CD1c-positive myeloid dendritic cell (primary cell): Measurements from ENCODE around the gene GPR153.

Source experiments
- DNase-seq: peaks from one replicate; pipeline ENCODE4 v3.0.0-alpha.2; 2016; ENCODE audit errors: extremely low spot score

GPR153 gene

GRCh38 chr1:6260961-6261614, at the start of gene GPR153:
TSS of gene GPR153 (minus strand) at chr1:6261098. CDS start at chr1:6254905, 6,193 bp downstream.
- DNase-seq: peak; percentile 67

GRCh38 chr1:6310116-6310848, 49.4 kb upstream of the GPR153 start:
- no peak for DNase-seq

DNA sequence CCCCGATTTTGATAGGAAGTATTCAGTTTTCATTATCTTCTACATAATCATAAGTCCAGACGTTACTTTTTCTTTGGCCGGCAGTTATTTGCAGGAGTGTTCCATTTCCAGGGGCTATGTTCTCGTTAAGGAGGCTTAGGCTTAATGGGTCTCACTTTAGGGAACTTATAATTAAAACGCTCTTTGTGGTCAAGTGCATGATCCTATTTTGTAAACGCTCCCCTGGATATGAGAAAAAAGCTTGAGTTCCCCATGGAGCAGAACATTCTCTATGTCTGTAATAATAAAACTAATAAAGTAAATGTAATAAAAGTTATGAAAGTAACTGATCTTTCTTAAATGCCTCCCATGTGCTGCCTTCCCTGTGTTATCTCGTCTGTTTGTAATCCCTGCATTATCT, 48.7 kb upstream of the GPR153 start:
- no peak for DNase-seq

DNA sequence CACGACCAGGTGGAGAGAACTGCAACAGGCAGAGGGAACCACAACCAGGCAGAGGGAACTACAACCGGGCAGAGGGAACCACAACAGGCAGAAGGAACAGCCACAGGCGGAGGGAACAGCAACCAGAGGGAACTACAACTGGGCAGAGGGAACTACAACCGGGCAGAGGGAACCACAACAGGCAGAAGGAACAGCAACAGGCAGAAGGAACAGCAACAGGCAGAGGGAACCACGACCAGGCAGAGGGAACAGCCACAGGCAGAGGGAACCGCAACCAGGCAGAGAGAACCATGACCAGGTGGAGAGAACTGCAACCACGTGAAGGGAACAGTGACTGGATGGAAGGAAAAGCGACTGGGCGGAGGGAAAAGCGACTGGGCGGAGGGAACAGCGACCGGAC, 47.6 kb upstream of the GPR153 start:
- peak; percentile 14 for DNase-seq

- peak; percentile 31 for DNase-seq
Measured at GRCh38 chr1:6307682-6308081, 46.8 kb upstream of the GPR153 start.

DNA sequence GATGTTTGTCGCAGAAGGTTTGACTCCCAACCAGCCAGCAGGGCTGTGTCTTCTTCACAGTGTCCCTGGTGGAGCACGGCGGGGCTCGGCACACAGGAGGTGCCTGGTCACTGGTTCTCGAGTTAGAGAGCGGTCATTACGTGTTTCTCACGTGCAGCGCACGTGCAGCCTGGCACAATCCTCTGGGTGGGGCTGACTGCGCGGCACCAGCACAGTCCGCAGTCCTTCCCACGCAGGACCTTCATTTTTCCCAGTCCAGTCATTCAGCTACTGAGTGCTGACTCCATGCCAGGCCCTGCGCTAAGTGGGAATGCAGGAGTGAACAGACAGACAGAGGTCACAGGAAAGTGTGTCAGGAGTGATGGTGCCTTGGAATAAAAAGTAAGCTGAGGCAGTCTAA, 46.2 kb upstream of the GPR153 start:
- no peak for DNase-seq

GRCh38 chr1:6303397-6304012, 42.6 kb upstream of the GPR153 start:
- DNase-seq: no peak

- DNase-seq: no peak
Measured at GRCh38 chr1:6302568-6302967, 41.7 kb upstream of the GPR153 start.

DNA sequence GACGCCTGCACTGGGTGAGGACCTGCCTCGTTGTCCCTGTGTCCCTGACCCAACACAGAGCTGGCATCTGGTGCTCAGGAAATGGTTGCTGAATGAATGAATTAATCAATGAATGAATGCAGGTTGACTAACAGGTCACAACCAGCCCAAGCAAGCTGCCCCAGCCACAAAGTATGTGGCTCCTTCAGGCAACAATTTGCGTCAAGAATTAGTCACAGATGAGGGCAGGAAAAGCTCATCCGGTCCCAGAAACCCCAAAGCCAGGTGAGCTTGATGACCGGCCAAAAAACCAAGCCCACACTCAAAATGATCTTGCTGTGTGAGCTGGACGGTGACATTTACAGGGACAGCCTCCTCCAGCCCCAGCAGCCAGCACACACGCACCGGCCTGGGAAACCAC, 40.6 kb upstream of the GPR153 start:
- no peak for DNase-seq

- no peak for DNase-seq
Measured at GRCh38 chr1:6300342-6301048, 39.6 kb upstream of the GPR153 start.

DNA sequence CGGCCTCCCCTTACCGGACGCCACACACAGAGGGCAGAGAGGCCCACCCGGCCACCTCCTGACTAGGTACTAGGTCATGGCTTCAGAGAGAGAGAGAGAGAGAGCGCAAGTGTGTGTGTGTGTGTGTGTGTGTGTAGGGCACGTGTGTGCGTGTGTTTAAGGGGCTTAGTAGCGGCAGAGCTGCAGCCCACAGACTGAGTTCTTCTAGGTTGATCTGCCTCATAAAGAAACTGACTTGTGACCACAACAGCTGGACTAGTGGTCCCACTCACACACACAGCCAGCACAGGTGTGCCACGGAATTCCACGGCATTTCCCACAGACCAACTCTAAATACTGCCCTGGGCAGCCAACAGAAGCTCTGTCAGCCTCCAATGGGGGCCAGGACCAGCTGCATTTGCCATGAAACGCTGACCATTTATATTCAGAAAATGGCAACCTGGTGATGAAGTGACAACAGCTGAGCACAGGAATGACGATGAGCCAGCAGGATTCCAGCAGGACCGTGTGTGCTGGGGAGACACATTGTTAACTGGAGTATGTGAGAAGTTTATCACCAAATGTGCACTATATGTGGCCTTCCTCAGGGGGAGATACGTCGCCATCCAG, 38.8 kb upstream of the GPR153 start:
- no peak for DNase-seq

DNA sequence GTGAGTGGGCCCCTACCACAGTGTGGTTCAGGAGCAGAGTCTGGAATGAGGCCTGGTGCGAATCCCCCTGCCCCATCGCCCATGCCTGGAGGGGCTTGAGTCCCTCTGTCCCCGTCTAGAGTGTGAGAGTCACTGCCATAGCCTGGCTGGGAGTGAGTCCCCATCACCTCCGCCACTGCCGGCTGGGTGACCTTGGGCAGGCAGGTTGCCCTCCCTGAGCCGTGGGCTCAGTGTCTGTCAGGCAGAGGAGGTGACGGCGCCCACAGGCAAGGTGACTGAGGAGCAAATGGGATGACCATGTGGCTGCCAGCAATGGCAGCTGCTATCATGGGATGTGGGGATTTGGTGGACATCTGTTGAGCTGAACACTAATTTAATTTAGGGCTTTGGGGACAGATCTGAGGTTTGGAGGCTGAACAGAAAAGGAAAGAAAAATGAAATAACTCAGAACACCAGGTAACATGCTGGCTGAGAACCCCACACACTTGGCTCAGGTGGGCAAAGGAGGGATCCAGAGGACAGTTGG, 38.1 kb upstream of the GPR153 start:
- no peak for DNase-seq

DNA sequence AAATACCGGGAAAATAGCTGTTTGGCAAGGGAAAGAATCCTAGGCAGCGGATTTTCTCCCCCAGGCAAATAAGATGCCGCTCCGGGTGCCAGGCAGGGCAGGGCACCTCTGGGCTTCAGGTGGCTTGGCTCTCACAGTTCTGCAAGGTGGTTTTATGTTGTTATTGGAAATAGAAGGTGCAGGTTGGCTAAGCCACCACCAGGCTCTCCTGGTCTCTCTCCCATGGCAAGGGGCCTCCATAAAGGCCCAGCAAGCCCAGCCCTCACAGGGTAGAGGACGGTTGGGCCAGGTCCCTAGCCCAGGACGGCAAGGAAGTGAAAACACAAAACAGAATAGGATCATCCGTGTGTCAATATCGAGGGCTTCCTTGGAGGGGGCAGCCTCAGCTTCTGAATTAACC, 37.6 kb upstream of the GPR153 start:
- DNase-seq: no peak

- no peak for DNase-seq
Measured at GRCh38 chr1:6295910-6296309, 35.0 kb upstream of the GPR153 start.

DNA sequence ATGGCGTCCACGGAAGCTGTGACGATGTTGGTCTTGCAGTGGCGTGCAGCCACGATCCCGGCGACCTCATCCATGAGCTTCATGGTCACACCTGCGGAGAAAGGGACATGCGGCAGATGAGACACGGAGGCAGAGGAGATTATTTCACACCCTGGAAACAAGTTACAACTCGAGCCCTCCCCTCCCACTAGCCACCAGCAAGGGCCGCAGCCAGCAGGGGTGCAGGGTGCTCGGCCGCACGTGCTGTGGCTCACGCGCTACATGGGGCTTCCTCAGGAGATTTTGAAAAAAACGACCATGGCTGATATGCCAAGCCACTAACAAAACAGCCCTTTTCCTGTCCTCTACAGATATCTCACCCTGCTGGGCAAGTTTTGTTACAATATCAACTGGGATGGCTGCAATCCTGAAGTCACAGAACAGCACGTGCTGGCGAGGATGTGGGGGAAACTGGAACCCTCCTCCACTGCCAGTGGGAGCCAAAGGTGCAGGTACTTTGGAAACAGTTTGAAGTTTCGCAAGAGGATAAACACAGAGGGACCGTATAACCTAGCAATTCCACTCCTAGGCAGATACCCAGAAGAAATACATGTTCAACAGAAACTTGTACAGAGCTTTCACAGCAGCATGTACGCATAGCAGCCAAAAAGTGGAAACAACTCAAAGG, 34.1 kb upstream of the GPR153 start:
- DNase-seq: no peak

GRCh38 chr1:6294080-6294889, 33.4 kb upstream of the GPR153 start:
- DNase-seq: no peak

- no peak for DNase-seq
Measured at GRCh38 chr1:6292102-6292501, 31.2 kb upstream of the GPR153 start.

- no peak for DNase-seq
Measured at GRCh38 chr1:6288665-6289064, 27.8 kb upstream of the GPR153 start.

GRCh38 chr1:6288026-6288425, 27.1 kb upstream of the GPR153 start:
- no peak for DNase-seq

- DNase-seq: no peak
Measured at GRCh38 chr1:6287431-6287886, 26.6 kb upstream of the GPR153 start.
